SK-N-SH (cell line): ENCODE data around the gene DENR. TPM values are rescaled to one million over a fixed set of nuclear protein-coding genes. Genes with fewer than 3 reads are reported as not detected.

ENCODE experiments used
- CTCF ChIA-PET: fragments of 300-600, 350-600 bp; formaldehyde crosslinking; extraction: SDS; loops from one replicate; lab custom pipeline; 2021; lab: Yijun Ruan, JAX
- POLR2A ChIA-PET: fragments of 350-600 bp; sonication (Branson Sonifier 250); formaldehyde crosslinking; extraction: SDS; loops from one replicate; lab custom pipeline; 2020; ENCODE audit warnings: antibody characterized with exemption, inconsistent platforms; lab: Yijun Ruan, JAX
- DNase-seq: peaks from one replicate; pipeline ENCODE4 v3.0.0; 2012
- H2AFZ ChIP-seq: fragments of 200-600 bp; sonication (generic); 2 replicates; pipeline ENCODE4 v1.8.1; 2016; ENCODE audit warnings: antibody characterized with exemption, mild to moderate bottlenecking, low read depth
- H3F3A ChIP-seq: fragments of 200-600 bp; sonication (generic); replicated peaks from 2 replicates; pipeline ENCODE3; 2016; ENCODE audit warnings: antibody characterized with exemption, mild to moderate bottlenecking; ENCODE audit not compliant: insufficient read depth
- H3K27ac ChIP-seq, 2 experiments: fragments of 200-500 bp in 1 of 2; fragments of 200-600 bp in 1 of 2; sonication (Bioruptor generic) in 1 of 2; sonication (generic), shearing (Covaris generic) in 1 of 2; 2 replicates each; pipeline versions ENCODE4 v1.5.1 to v1.6.1; 2014 to 2016; ENCODE audit warnings: low read depth in 2 of 2, inconsistent platforms in 1 of 2, low read length in 1 of 2, mild to moderate bottlenecking in 1 of 2, mixed read lengths in 1 of 2
- H3K27me3 ChIP-seq: fragments of 200-600 bp; sonication (generic), shearing (Covaris generic); 2 replicates; pipeline ENCODE4 v1.6.1; 2016; ENCODE audit warnings: mixed run types; ENCODE audit not compliant: insufficient read depth
- H3K36me3 ChIP-seq, 2 experiments: fragments of 200-500 bp in 1 of 2; fragments of 200-600 bp in 1 of 2; sonication (Bioruptor generic) in 1 of 2; sonication (generic) in 1 of 2; replicated peaks in 1 of 2; 2 replicates each; pipeline versions ENCODE3 to v1.5.1; 2014 to 2016; ENCODE audit warnings: low read length in 1 of 2, mild to moderate bottlenecking in 1 of 2; ENCODE audit not compliant: insufficient read depth in 2 of 2, control insufficient read depth in 1 of 2
- H3K4me1 ChIP-seq, 2 experiments: fragments of 200-500 bp in 1 of 2; fragments of 200-600 bp in 1 of 2; sonication (Bioruptor generic) in 1 of 2; sonication (generic), shearing (Covaris generic) in 1 of 2; 2 replicates each; pipeline versions ENCODE4 v1.5.1 to v1.6.1; 2014 to 2016; ENCODE audit warnings: low read depth in 1 of 2, low read length in 1 of 2, mixed run types in 1 of 2; ENCODE audit not compliant: insufficient read depth in 2 of 2, control insufficient read depth in 1 of 2
- H3K4me2 ChIP-seq: fragments of 200-600 bp; sonication (generic), shearing (Covaris generic); 2 replicates; pipeline ENCODE4 v1.6.1; 2017; ENCODE audit warnings: mixed run types
- H3K4me3 ChIP-seq, 2 experiments: fragments of 200-500 bp in 1 of 2; fragments of 200-600 bp in 1 of 2; sonication (Bioruptor generic) in 1 of 2; sonication (generic), shearing (Covaris generic) in 1 of 2; 2 replicates each; pipeline versions ENCODE4 v1.5.1 to v1.8.1; 2014 to 2016; ENCODE audit warnings: low read depth in 2 of 2, inconsistent platforms in 1 of 2, low read length in 1 of 2, mild to moderate bottlenecking in 1 of 2, mixed read lengths in 1 of 2, moderate library complexity in 1 of 2
- H3K79me2 ChIP-seq: fragments of 200-600 bp; sonication (generic); 2 replicates; pipeline ENCODE4 v1.8.1; 2017; ENCODE audit warnings: mild to moderate bottlenecking; ENCODE audit not compliant: insufficient read depth
- H3K9ac ChIP-seq: fragments of 200-600 bp; sonication (generic); 2 replicates; pipeline ENCODE4 v1.6.1; 2017; ENCODE audit warnings: mixed run types
- H3K9me2 ChIP-seq: fragments of 200-600 bp; sonication (generic); 2 replicates; pipeline ENCODE4 v1.6.1; 2017; ENCODE audit warnings: mixed run types
- H3K9me3 ChIP-seq: fragments of 200-600 bp; sonication (generic); 2 replicates; pipeline ENCODE4 v1.6.1; 2017; ENCODE audit warnings: mixed run types, mild to moderate bottlenecking, moderate library complexity
- H4K20me1 ChIP-seq: fragments of 200-600 bp; sonication (generic); 2 replicates; pipeline ENCODE4 v1.6.1; 2017; ENCODE audit warnings: mild to moderate bottlenecking, mixed run types; ENCODE audit not compliant: insufficient read depth
- CHD2 ChIP-seq: fragments of 150-350 bp; IDR thresholded peaks from 2 replicates; pipeline ENCODE4 v1.6.1; 2018; ENCODE audit warnings: low read length; ENCODE audit not compliant: partially characterized antibody
- CTCF ChIP-seq: fragments of 200-600 bp; sonication (generic); IDR thresholded peaks from 2 replicates; pipeline ENCODE4 v1.6.1; 2017; ENCODE audit warnings: antibody characterized with exemption, mild to moderate bottlenecking, moderate library complexity
- EP300 ChIP-seq, 2 experiments: IDR thresholded peaks; 2 replicates each; pipeline versions ENCODE4 v1.4.0 to v1.6.1; 2012; ENCODE audit warnings: borderline replicate concordance in 1 of 2, low read depth in 1 of 2, low read length in 1 of 2
- EZH2phosphoT487 ChIP-seq: fragments of 200-600 bp; sonication (generic); IDR thresholded peaks from 2 replicates; pipeline ENCODE4 v1.6.1; 2017; ENCODE audit warnings: low read depth, mixed run types, mild to moderate bottlenecking, antibody characterized with exemption, moderate library complexity, borderline replicate concordance
- FOSL2 ChIP-seq: IDR thresholded peaks from 2 replicates; pipeline ENCODE4 v1.4.0; 2012; ENCODE audit warnings: low read depth, mild to moderate bottlenecking, moderate library complexity, borderline replicate concordance
- FOXJ3 ChIP-seq: sonication (generic); formaldehyde crosslinking; IDR thresholded peaks from 2 replicates; pipeline ENCODE4 v1.5.1; 2020; ENCODE audit warnings: mild to moderate bottlenecking, missing genetic modification reagents
- FOXM1 ChIP-seq: IDR thresholded peaks from 2 replicates; pipeline ENCODE4 v1.4.0; 2012; ENCODE audit warnings: low read depth, mild to moderate bottlenecking
- GABPA ChIP-seq: IDR thresholded peaks from 2 replicates; pipeline ENCODE4 v1.4.0; 2012; ENCODE audit warnings: low read depth, mild to moderate bottlenecking
- GATA2 ChIP-seq: sonication (generic); formaldehyde crosslinking; IDR thresholded peaks from 2 replicates; pipeline ENCODE4 v1.5.0; 2020; ENCODE audit warnings: mild to moderate bottlenecking, missing genetic modification reagents
- MEF2A ChIP-seq: IDR thresholded peaks from 2 replicates; pipeline ENCODE4 v1.4.0; 2012; ENCODE audit warnings: low read depth, borderline replicate concordance
- MXI1 ChIP-seq: IDR thresholded peaks from 2 replicates; pipeline ENCODE4 v1.6.1; 2012; ENCODE audit warnings: mild to moderate bottlenecking, low read depth, low read length, improper control_type of control experiment
- NFIC ChIP-seq: IDR thresholded peaks from 2 replicates; pipeline ENCODE4 v1.4.0; 2012; ENCODE audit warnings: borderline replicate concordance
- PBX3 ChIP-seq: IDR thresholded peaks from 2 replicates; pipeline ENCODE4; 2012
- POLR2AphosphoS5 ChIP-seq: IDR thresholded peaks from 2 replicates; pipeline ENCODE4 v1.6.1; 2012; ENCODE audit warnings: low read depth, low read length
- RAD21 ChIP-seq: IDR thresholded peaks from 2 replicates; pipeline ENCODE4 v1.6.1; 2012; ENCODE audit warnings: mild to moderate bottlenecking, low read length
- REST ChIP-seq: IDR thresholded peaks from 2 replicates; pipeline ENCODE4 v1.6.1; 2012; ENCODE audit warnings: mild to moderate bottlenecking, low read depth, low read length, moderate library complexity
- RFX5 ChIP-seq: IDR thresholded peaks from 2 replicates; pipeline ENCODE4 v1.6.1; 2012; ENCODE audit warnings: mild to moderate bottlenecking, improper control_type of control experiment, low read length
- RXRA ChIP-seq: IDR thresholded peaks from 2 replicates; pipeline ENCODE4 v1.4.0; 2012; ENCODE audit warnings: low read depth, mild to moderate bottlenecking, borderline replicate concordance
- SIN3A ChIP-seq: IDR thresholded peaks from 2 replicates; pipeline ENCODE4 v1.6.1; 2012; ENCODE audit warnings: low read depth, mild to moderate bottlenecking, low read length, moderate library complexity, borderline replicate concordance
- TAF1 ChIP-seq: IDR thresholded peaks from 2 replicates; pipeline ENCODE4 v1.6.1; 2012; ENCODE audit warnings: low read depth, mild to moderate bottlenecking, low read length, moderate library complexity, borderline replicate concordance
- TCF12 ChIP-seq: IDR thresholded peaks from 2 replicates; pipeline ENCODE4 v1.4.0; 2012
- TEAD4 ChIP-seq: IDR thresholded peaks from 2 replicates; pipeline ENCODE4 v1.4.0; 2012; ENCODE audit warnings: mild to moderate bottlenecking, borderline replicate concordance; ENCODE audit not compliant: insufficient read depth
- YY1 ChIP-seq: IDR thresholded peaks from 2 replicates; pipeline ENCODE4 v1.4.0; 2012; ENCODE audit warnings: low read depth, mild to moderate bottlenecking
- WGBS: methylation state at CpG from one replicate; pipeline ENCODE4 v1.1.6; 2017; ENCODE audit warnings: low lambda C conversion rate; 5-methylcytosine and 5-hydroxymethylcytosine counted together
- polyA plus RNA-seq, 3 experiments: library from polyadenylated mRNA; depleted of rRNA; stranded (reverse); fragments of >200 nt; gene quantifications; 2 replicates each; pipeline ENCODE4 v1.2.3, GENCODE V29; 2012
- TF ChIP-seq, protein P1 (sequence below): IDR thresholded peaks from 2 replicates; pipeline ENCODE4 v1.4.0; 2012; ENCODE audit warnings: low read depth, borderline replicate concordance

Gene DENR
- polyA plus RNA-seq (2012; rRNA removed), result 19.6 and 23.2 TPM in 2 replicates
- polyA plus RNA-seq (2012; cell fraction: cytosol; rRNA removed), result 24.2 and 37.6 TPM in 2 replicates
- 11.7 and 19.5 TPM in 2 replicates for polyA plus RNA-seq (2012; cell fraction: nucleus; rRNA removed)

- H4K20me1 ChIP-seq, result no peaks in the 10 kb centered on the region
- no peaks in the 10 kb centered on the region for H3K9me2 ChIP-seq
- H3K9me3 ChIP-seq, result no peaks in the 10 kb centered on the region
- no peaks in the 10 kb centered on the region for H3K27me3 ChIP-seq
- peaks cover 34 to 38% of the 10 kb centered on the region in 2 experiments for H3K36me3 ChIP-seq
- H3K4me1 ChIP-seq, result peaks cover 12 to 13% of the 10 kb centered on the region in 2 experiments; a peak in 3 of 4 replicates
- H3K27ac ChIP-seq, result peak within 1 kb of the TSS; percentile 72 to 85
- peak within 1 kb of the TSS; percentile 83 for H3K9ac ChIP-seq
- H3K4me2 ChIP-seq, result peak within 1 kb of the TSS; percentile 87
- ChIA-PET CTCF (interaction anchor here (0.7 to 2.6 kb wide), 9 partner anchors 9 to 329 kb away, joined by 3 to 15 read pairs (median 3); no protein-coding TSS in a partner anchor), POLR2A (no interaction called here)
- no peaks in the 10 kb centered on the region for H3F3A ChIP-seq
- peak within 1 kb of the TSS; percentile 79 for H2AFZ ChIP-seq
- DNase-seq, result peak; percentile 96
- peaks cover 49% of the 10 kb centered on the region for H3K79me2 ChIP-seq
- peak within 1 kb of the TSS; percentile 84 to 91 for H3K4me3 ChIP-seq
- WGBS, result under 1% methylated on average over 48 of the region's 73 CpGs
- TF ChIP-seq MEF2A (no peak), FOXJ3 (CRISPR knock-in tag) (no peak), FOSL2 (no peak; the same call in 1 of the 2 replicates), SIN3A (peak; percentile 100), FOXM1 (no peak), RFX5 (no peak), GATA2 (CRISPR knock-in tag) (no peak), PBX3 (0 out of 2 replicates have a peak, but pooled peaks have one; percentile 11), TEAD4 (no peak), REST (no peak), NFIC (no peak), YY1 (peak; percentile 45; the same call in 1 of the 2 replicates), CTCF (peak; percentile 84), TCF12 (no peak; the same call in 1 of the 2 replicates), POLR2AphosphoS5 (peak; percentile 92), EZH2phosphoT487 (no peak), RAD21 (peak; percentile 81), EP300 (IDR thresholded peaks at IDR 0.05; ENCODE audit: borderline replicate concordance in 1 of 2, low read depth in 1 of 2, low read length in 1 of 2) (peak in 1 of 2 experiments; percentile 25; a peak in 1 of 4 replicates), MXI1 (peak; percentile 92), GABPA (peak; percentile 49; the same call in 1 of the 2 replicates), TAF1 (peak; percentile 93), RXRA (no peak), CHD2 (peak; percentile 100)
- TF ChIP-seq, protein P1, sequence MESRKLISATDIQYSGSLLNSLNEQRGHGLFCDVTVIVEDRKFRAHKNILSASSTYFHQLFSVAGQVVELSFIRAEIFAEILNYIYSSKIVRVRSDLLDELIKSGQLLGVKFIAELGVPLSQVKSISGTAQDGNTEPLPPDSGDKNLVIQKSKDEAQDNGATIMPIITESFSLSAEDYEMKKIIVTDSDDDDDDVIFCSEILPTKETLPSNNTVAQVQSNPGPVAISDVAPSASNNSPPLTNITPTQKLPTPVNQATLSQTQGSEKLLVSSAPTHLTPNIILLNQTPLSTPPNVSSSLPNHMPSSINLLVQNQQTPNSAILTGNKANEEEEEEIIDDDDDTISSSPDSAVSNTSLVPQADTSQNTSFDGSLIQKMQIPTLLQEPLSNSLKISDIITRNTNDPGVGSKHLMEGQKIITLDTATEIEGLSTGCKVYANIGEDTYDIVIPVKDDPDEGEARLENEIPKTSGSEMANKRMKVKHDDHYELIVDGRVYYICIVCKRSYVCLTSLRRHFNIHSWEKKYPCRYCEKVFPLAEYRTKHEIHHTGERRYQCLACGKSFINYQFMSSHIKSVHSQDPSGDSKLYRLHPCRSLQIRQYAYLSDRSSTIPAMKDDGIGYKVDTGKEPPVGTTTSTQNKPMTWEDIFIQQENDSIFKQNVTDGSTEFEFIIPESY, result peak; percentile 100
These were observed at the start of gene DENR for GRCh38 chr12:122752464-122753318. DENR (plus strand) TSS chr12:122752824; CDS start chr12:122753702, 878 bp downstream.
